HEK293 (cell line): ENCODE data around the gene UFD1.

Experiments used
- CTCF ChIA-PET: fragments of 350-600 bp; formaldehyde crosslinking; extraction: SDS; loops from one replicate; lab custom pipeline; 2021; ENCODE audit warnings: antibody characterized with exemption; lab: Yijun Ruan, JAX
- POLR2A ChIA-PET: fragments of 300-600 bp; formaldehyde crosslinking; extraction: SDS; loops from one replicate; lab custom pipeline; 2020; ENCODE audit warnings: antibody characterized with exemption, inconsistent platforms; lab: Yijun Ruan, JAX
- H3K27ac ChIP-seq: fragments of 200-500 bp; sonication (Bioruptor generic); 2 replicates; pipeline ENCODE4 v1.5.1; 2014; ENCODE audit warnings: low read depth, low read length, control low read depth, inconsistent platforms; ENCODE audit errors: extremely low read depth
- H3K36me3 ChIP-seq, 2 experiments: fragments of 200-500 bp in 1 of 2; sonication (Bioruptor generic) in 1 of 2; 1 replicate in 1 of 2; 2 replicates in 1 of 2; pipeline ENCODE4 v1.5.1; 2014 to 2017; ENCODE audit warnings: inconsistent platforms in 2 of 2, low read length in 2 of 2; ENCODE audit not compliant: control insufficient read depth in 2 of 2, insufficient read depth in 1 of 2
- H3K4me1 ChIP-seq: fragments of 200-500 bp; sonication (Bioruptor generic); 2 replicates; pipeline ENCODE4 v1.5.1; 2014; ENCODE audit warnings: mild to moderate bottlenecking, low read length, inconsistent platforms; ENCODE audit not compliant: control insufficient read depth, insufficient read depth
- H3K4me3 ChIP-seq: 2 replicates; pipeline ENCODE4 v1.5.1; 2011; ENCODE audit warnings: low read depth, mild to moderate bottlenecking, control low read depth, low read length, moderate library complexity
- H3K9me3 ChIP-seq: fragments of 200-500 bp; sonication (Bioruptor generic); 2 replicates; pipeline ENCODE4 v1.5.1; 2014; ENCODE audit warnings: low read depth, low read length, inconsistent platforms; ENCODE audit not compliant: control insufficient read depth, insufficient read depth
- BCL11A ChIP-seq: fragments of 450-650 bp; formaldehyde crosslinking; IDR thresholded peaks from 2 replicates; pipeline ENCODE4 v1.5.1; 2016; ENCODE audit warnings: low read depth, missing biosample characterization, missing genetic modification characterization
- BCL6B ChIP-seq: fragments of 450-650 bp; formaldehyde crosslinking; IDR thresholded peaks from 2 replicates; pipeline ENCODE4 v1.5.1; 2017; ENCODE audit warnings: missing biosample characterization, missing genetic modification characterization
- FEZF1 ChIP-seq: fragments of 450-650 bp; formaldehyde crosslinking; IDR thresholded peaks from 2 replicates; pipeline ENCODE4 v1.5.1; 2016; ENCODE audit warnings: missing biosample characterization, missing genetic modification characterization
- HOXD13 ChIP-seq: sonication (generic); formaldehyde crosslinking; IDR thresholded peaks from 2 replicates; pipeline ENCODE4 v1.8.0; 2022; ENCODE audit warnings: missing genetic modification reagents, borderline replicate concordance
- IKZF3 ChIP-seq: fragments of 450-650 bp; IDR thresholded peaks from 2 replicates; pipeline ENCODE4 v1.5.0; 2018; ENCODE audit warnings: missing biosample characterization, mild to moderate bottlenecking, missing genetic modification characterization, moderate library complexity
- PATZ1 ChIP-seq: fragments of 450-650 bp; formaldehyde crosslinking; IDR thresholded peaks from 2 replicates; pipeline ENCODE4 v1.5.1; 2016; ENCODE audit warnings: missing biosample characterization, missing genetic modification characterization
- SALL2 ChIP-seq: fragments of 450-650 bp; formaldehyde crosslinking; IDR thresholded peaks from 2 replicates; pipeline ENCODE4 v1.5.0; 2017; ENCODE audit warnings: missing biosample characterization, mild to moderate bottlenecking, missing genetic modification characterization, borderline replicate concordance
- TRIM28 ChIP-seq: IDR thresholded peaks from 2 replicates; pipeline ENCODE4 v1.6.1; 2011; ENCODE audit warnings: low read length, control low read depth, borderline replicate concordance
- YY2 ChIP-seq: fragments of 450-650 bp; formaldehyde crosslinking; IDR thresholded peaks from 2 replicates; pipeline ENCODE4 v1.5.1; 2016; ENCODE audit warnings: missing biosample characterization, missing genetic modification characterization
- ZBTB7A ChIP-seq: fragments of 450-650 bp; formaldehyde crosslinking; IDR thresholded peaks from 2 replicates; pipeline ENCODE4 v1.5.1; 2016; ENCODE audit warnings: low read depth, missing biosample characterization, missing genetic modification characterization
- ZEB2 ChIP-seq: fragments of 450-650 bp; formaldehyde crosslinking; IDR thresholded peaks from 2 replicates; pipeline ENCODE4 v1.5.1; 2016; ENCODE audit warnings: missing biosample characterization, missing genetic modification characterization
- ZFHX2 ChIP-seq: fragments of 450-650 bp; formaldehyde crosslinking; conservative IDR thresholded peaks from 2 replicates; pipeline ENCODE4 v1.5.1; 2016; ENCODE audit warnings: missing biosample characterization, missing genetic modification characterization
- ZNF174 ChIP-seq: fragments of 450-650 bp; formaldehyde crosslinking; IDR thresholded peaks from 2 replicates; pipeline ENCODE4 v1.5.0; 2017; ENCODE audit warnings: missing biosample characterization, mild to moderate bottlenecking, missing genetic modification characterization
- ZNF214 ChIP-seq: fragments of 450-650 bp; formaldehyde crosslinking; IDR thresholded peaks from 2 replicates; pipeline ENCODE4 v1.5.1; 2017; ENCODE audit warnings: missing biosample characterization, mild to moderate bottlenecking, missing genetic modification characterization, borderline replicate concordance
- ZNF239 ChIP-seq: fragments of 450-650 bp; formaldehyde crosslinking; IDR thresholded peaks from 2 replicates; pipeline ENCODE4 v1.5.1; 2016; ENCODE audit warnings: missing biosample characterization, missing genetic modification characterization
- ZNF37A ChIP-seq: fragments of 450-650 bp; IDR thresholded peaks from 2 replicates; pipeline ENCODE4 v1.5.1; 2018; ENCODE audit warnings: missing biosample characterization, missing genetic modification characterization
- ZNF416 ChIP-seq: fragments of 450-650 bp; formaldehyde crosslinking; IDR thresholded peaks from 2 replicates; pipeline ENCODE4 v1.5.1; 2016; ENCODE audit warnings: missing biosample characterization, missing genetic modification characterization
- ZNF423 ChIP-seq: fragments of 450-650 bp; formaldehyde crosslinking; IDR thresholded peaks from 2 replicates; pipeline ENCODE4 v1.5.1; 2016; ENCODE audit warnings: missing biosample characterization, missing genetic modification characterization
- ZNF548 ChIP-seq: fragments of 450-650 bp; formaldehyde crosslinking; IDR thresholded peaks from 2 replicates; pipeline ENCODE4 v1.5.1; 2016; ENCODE audit warnings: missing biosample characterization, missing genetic modification characterization
- ZNF555 ChIP-seq: fragments of 450-650 bp; formaldehyde crosslinking; conservative IDR thresholded peaks from 2 replicates; pipeline ENCODE4 v1.5.1; 2017; ENCODE audit warnings: missing biosample characterization, mild to moderate bottlenecking, missing genetic modification characterization, inconsistent platforms
- ZNF571 ChIP-seq: fragments of 450-650 bp; formaldehyde crosslinking; IDR thresholded peaks from 2 replicates; pipeline ENCODE4 v1.5.0; 2017; ENCODE audit warnings: missing biosample characterization, missing genetic modification characterization
- ZNF654 ChIP-seq: fragments of 450-650 bp; formaldehyde crosslinking; IDR thresholded peaks from 2 replicates; pipeline ENCODE4 v1.5.1; 2016; ENCODE audit warnings: low read depth, missing biosample characterization, missing genetic modification characterization
- ZSCAN30 ChIP-seq: fragments of 450-650 bp; IDR thresholded peaks from 2 replicates; pipeline ENCODE4 v1.5.1; 2018; ENCODE audit warnings: missing biosample characterization, mild to moderate bottlenecking, missing genetic modification characterization, moderate library complexity
- ZXDB ChIP-seq: fragments of 450-650 bp; formaldehyde crosslinking; IDR thresholded peaks from 2 replicates; pipeline ENCODE4 v1.5.1; 2016; ENCODE audit warnings: missing biosample characterization, missing genetic modification characterization
- TF ChIP-seq, protein P1 (sequence below): fragments of 450-650 bp; formaldehyde crosslinking; IDR thresholded peaks from 2 replicates; pipeline ENCODE4 v1.5.1; 2016; ENCODE audit warnings: missing biosample characterization, missing genetic modification characterization

Gene UFD1

GRCh38 chr22:19410941-19411689, 67.9 kb downstream of the UFD1 start:
- no peak for TF ChIP-seq HOXD13 (CRISPR knock-in tag)
- TF ChIP-seq ZFHX2: no peak
- no peak for TF ChIP-seq ZNF571 (tag by site-specific recombination)
- no peak for TF ChIP-seq ZNF174 (tag by site-specific recombination)
- TF ChIP-seq PATZ1 (tag by site-specific recombination): no peak
- no peak for TF ChIP-seq SALL2 (tag by site-specific recombination)
- TF ChIP-seq, protein P1, sequence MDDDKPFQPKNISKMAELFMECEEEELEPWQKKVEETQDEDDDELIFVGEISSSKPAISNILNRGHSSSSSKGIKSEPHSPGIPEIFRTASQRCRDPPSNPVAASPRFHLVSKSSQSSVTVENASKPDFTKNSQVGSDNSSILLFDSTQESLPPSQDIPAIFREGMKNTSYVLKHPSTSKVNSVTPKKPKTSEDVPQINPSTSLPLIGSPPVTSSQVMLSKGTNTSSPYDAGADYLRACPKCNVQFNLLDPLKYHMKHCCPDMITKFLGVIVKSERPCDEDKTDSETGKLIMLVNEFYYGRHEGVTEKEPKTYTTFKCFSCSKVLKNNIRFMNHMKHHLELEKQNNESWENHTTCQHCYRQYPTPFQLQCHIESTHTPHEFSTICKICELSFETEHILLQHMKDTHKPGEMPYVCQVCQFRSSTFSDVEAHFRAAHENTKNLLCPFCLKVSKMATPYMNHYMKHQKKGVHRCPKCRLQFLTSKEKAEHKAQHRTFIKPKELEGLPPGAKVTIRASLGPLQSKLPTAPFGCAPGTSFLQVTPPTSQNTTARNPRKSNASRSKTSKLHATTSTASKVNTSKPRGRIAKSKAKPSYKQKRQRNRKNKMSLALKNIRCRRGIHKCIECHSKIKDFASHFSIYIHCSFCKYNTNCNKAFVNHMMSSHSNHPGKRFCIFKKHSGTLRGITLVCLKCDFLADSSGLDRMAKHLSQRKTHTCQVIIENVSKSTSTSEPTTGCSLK (tag by site-specific recombination): no peak
- CTCF ChIA-PET: no interaction called here
- POLR2A ChIA-PET: interaction anchor here (1.1 kb wide), 1 partner anchor 34 kb away, joined by 3 read pairs; no protein-coding TSS in a partner anchor
- Histone ChIP-seq H3K4me1 (peaks cover 12% of the 10 kb centered on the region), H3K36me3 (peaks cover 3 to 57% of the 10 kb centered on the region in 2 experiments; a peak in 2 of 3 replicates), H3K4me3 (no peak overlapping the region), H3K27ac (no peak overlapping the region), H3K9me3 (no peaks in the 10 kb centered on the region)

GRCh38 chr22:19407649-19408606, 71.1 kb downstream of the UFD1 start:
- ChIA-PET POLR2A (no interaction called here), CTCF (interaction anchor here (0.8 kb wide), 2 partner anchors 50 to 223 kb away, joined by 3 read pairs; no protein-coding TSS in a partner anchor)
- H3K4me1 ChIP-seq: peaks cover 12% of the 10 kb centered on the region
- peaks cover 3 to 78% of the 10 kb centered on the region in 2 experiments; a peak in 2 of 3 replicates for H3K36me3 ChIP-seq
- no peak overlapping the region for H3K4me3 ChIP-seq
- H3K9me3 ChIP-seq: no peaks in the 10 kb centered on the region
- no peak overlapping the region for H3K27ac ChIP-seq
- TF ChIP-seq YY2 (tag by site-specific recombination) (no peak), FEZF1 (tag by site-specific recombination) (peak; percentile 68), ZEB2 (tag by site-specific recombination) (peak; percentile 25; the same call in 1 of the 2 replicates), IKZF3 (peak; percentile 67), ZNF548 (tag by site-specific recombination) (no peak), ZNF423 (tag by site-specific recombination) (no peak), TRIM28 (no peak), ZNF37A (tag by site-specific recombination) (no peak), ZNF214 (tag by site-specific recombination) (no peak), ZNF239 (tag by site-specific recombination) (0 out of 2 replicates have a peak, but pooled peaks have one; percentile 40), PATZ1 (tag by site-specific recombination) (no peak), BCL11A (tag by site-specific recombination) (no peak), ZNF555 (no peak), ZXDB (tag by site-specific recombination) (0 out of 2 replicates have a peak, but pooled peaks have one; percentile 48), ZBTB7A (tag by site-specific recombination) (no peak), BCL6B (tag by site-specific recombination) (no peak), ZNF654 (tag by site-specific recombination) (no peak), SALL2 (tag by site-specific recombination) (no peak), ZNF416 (tag by site-specific recombination) (no peak), ZSCAN30 (tag by site-specific recombination) (0 out of 2 replicates have a peak, but pooled peaks have one; percentile 21)
